ENCODE data around the gene PI4K2B. TPM values are rescaled to one million over a fixed set of nuclear protein-coding genes. Genes with fewer than 3 reads are reported as not detected.

The PI4K2B gene
- total and polyA plus RNA-seq, 2 of the 8 experiments (the other 6 are each of a cell fraction or from before 2014, with no cell fraction given): 3.0 to 16.2 TPM

DNA sequence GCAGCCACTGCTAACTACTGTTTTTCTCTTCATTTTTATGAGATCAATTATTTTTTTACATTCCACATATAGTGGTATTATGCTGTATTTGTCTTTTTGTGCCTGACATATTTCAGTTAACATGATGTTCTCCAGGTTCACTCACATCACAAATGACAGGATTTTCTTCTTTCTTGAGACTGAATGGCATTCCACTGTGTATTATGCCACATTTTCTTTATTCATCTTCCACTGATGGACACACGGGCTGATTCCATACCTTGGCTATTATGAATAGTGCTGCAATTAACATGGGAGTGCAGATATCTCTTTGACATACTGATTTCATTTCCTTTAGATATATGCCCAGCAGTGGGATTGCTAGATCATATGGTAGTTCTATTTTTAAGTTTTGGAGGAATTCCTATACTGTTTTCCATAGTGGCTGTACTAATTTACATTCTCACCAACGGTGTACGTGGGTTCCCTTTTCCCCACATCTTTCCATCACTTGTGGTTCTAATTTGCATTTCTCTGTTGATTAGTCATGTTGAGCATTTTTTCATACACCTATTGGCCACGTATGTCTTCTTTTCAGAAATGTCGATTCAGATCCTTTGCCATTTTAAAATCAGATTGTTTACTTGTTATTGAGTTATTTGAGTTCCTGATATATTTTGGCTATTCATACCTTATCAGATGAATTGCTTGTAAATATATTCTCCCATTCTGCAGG is 63.9 kb downstream of the PI4K2B start:
- no peak overlapping the region for H3K4me3 ChIP-seq (ENCODE audit: extremely low read depth in 1 of 4, insufficient read depth in 2 of 4, low read depth in 3 of 4, low read length in 4 of 4)
- no peak overlapping the region for H2BK12ac ChIP-seq (ENCODE audit: low read depth, low read length)
- 83% methylated on average over 5 of the region's 5 CpGs; no CpG with 5 or more reads in 1 of the 2 experiments for WGBS, 2 experiments (ENCODE audit: extremely low coverage in 1 of 2, insufficient coverage in 1 of 2, insufficient read length in 1 of 2, insufficient replicate concordance in 2 of 2, low coverage in 1 of 2, low lambda C conversion rate in 2 of 2, missing lambda C conversion rate in 1 of 2)
- no peak overlapping the region for H3K4ac ChIP-seq (replicated peaks; ENCODE audit: insufficient read length, low read depth, low read length)
- no peaks in the 10 kb centered on the region for H3K79me1 ChIP-seq (ENCODE audit: low read depth, low read length)
- H2BK15ac ChIP-seq (ENCODE audit: low read length): no peak overlapping the region
- no peak overlapping the region for H3K27ac ChIP-seq (ENCODE audit: low read depth, low read length)
- H3K79me2 ChIP-seq (ENCODE audit: control insufficient read depth in 1 of 2, insufficient read depth in 2 of 2, low read length in 2 of 2): no peaks in the 10 kb centered on the region
- no peaks in the 10 kb centered on the region for H3K27me3 ChIP-seq (replicated peaks in 1 of 4; ENCODE audit: control insufficient read depth in 3 of 4, extremely low read depth in 1 of 4, insufficient read depth in 3 of 4, low read length in 3 of 4)
- no peak overlapping the region for H3K56ac ChIP-seq (replicated peaks; ENCODE audit: insufficient read length, low read depth, low read length)
- no peak overlapping the region for H4K5ac ChIP-seq (ENCODE audit: insufficient read length, low read depth, low read length)
- no peak overlapping the region for H2AK5ac ChIP-seq (ENCODE audit: low read depth, low read length)
- H3K4me1 ChIP-seq (replicated peaks in 1 of 4; ENCODE audit: control insufficient read depth in 3 of 4, insufficient read depth in 4 of 4, low read length in 3 of 4): no peaks in the 10 kb centered on the region
- ChIA-PET CTCF (ENCODE audit: partially characterized antibody) (interaction anchor here (2.3 kb wide), 1 partner anchor 13 kb away, joined by 5 read pairs; no protein-coding TSS in a partner anchor), POLR2A (ENCODE audit: partially characterized antibody) (interaction anchor here (0.8 kb wide), 1 partner anchor 15 kb away, joined by 3 read pairs; the partner anchor contains the start of gene ZCCHC4)
- no peak overlapping the region for H2BK5ac ChIP-seq (ENCODE audit: low read depth, low read length)
- no peak overlapping the region for H4K91ac ChIP-seq (replicated peaks; ENCODE audit: insufficient read length, low read length)
- H3K18ac ChIP-seq (ENCODE audit: extremely low read depth, low read length): no peak overlapping the region
- no peaks in the 10 kb centered on the region for H3K9me3 ChIP-seq (ENCODE audit: insufficient read depth in 2 of 2, low read depth in 1 of 2, low read length in 1 of 2)
- H3K4me2 ChIP-seq (ENCODE audit: insufficient read depth in 1 of 2, low read depth in 2 of 2, low read length in 2 of 2): no peak overlapping the region
- no peak for DNase-seq (ENCODE audit: low read depth in 1 of 2, low spot score in 2 of 2)
- no peak overlapping the region for H2AFZ ChIP-seq (ENCODE audit: low read length)
- no peaks in the 10 kb centered on the region for H4K20me1 ChIP-seq (replicated peaks in 1 of 2; ENCODE audit: control insufficient read depth in 1 of 2, insufficient read depth in 2 of 2, low read length in 2 of 2)
- H3K23ac ChIP-seq (ENCODE audit: insufficient read length): no peak overlapping the region
- no peaks in the 10 kb centered on the region for H3K23me2 ChIP-seq (ENCODE audit: low read depth, low read length)
- no peak overlapping the region for H3K9ac ChIP-seq (replicated peaks in 1 of 4; ENCODE audit: extremely low read depth in 1 of 4, low read depth in 3 of 4, low read length in 3 of 4)
- no peak overlapping the region for H2BK120ac ChIP-seq (replicated peaks; ENCODE audit: low read depth, low read length)
- H3K14ac ChIP-seq (ENCODE audit: insufficient read length): no peak overlapping the region
- no peaks in the 10 kb centered on the region for H3K36me3 ChIP-seq (ENCODE audit: control insufficient read depth in 2 of 4, insufficient read depth in 4 of 4, low read length in 3 of 4)
- TF ChIP-seq KDM1A (IDR thresholded peaks at IDR 0.05; ENCODE audit: borderline replicate concordance, low read length): no peak
- no peak for TF ChIP-seq RFX5 (IDR thresholded peaks at IDR 0.05; ENCODE audit: borderline replicate concordance, low read depth, low read length)
- no peak for TF ChIP-seq RXRA (IDR thresholded peaks at IDR 0.05; ENCODE audit: insufficient read depth, low read depth, low read length)
- TF ChIP-seq TAF7 (optimal IDR thresholded peaks at IDR 0.05; ENCODE audit: borderline replicate concordance, low read depth, low read length): no peak
- no peak for TF ChIP-seq POLR2AphosphoS5 (IDR thresholded peaks at IDR 0.05; ENCODE audit: low read depth, low read length)
- TF ChIP-seq GTF2F1 (IDR thresholded peaks at IDR 0.05; ENCODE audit: borderline replicate concordance, low read depth, low read length): no peak
- no peak for TF ChIP-seq FOSL1 (IDR thresholded peaks at IDR 0.05; ENCODE audit: insufficient read depth, low read depth, low read length)
- no peak for TF ChIP-seq RBBP5 (IDR thresholded peaks at IDR 0.05; ENCODE audit: borderline replicate concordance, low read depth, low read length)
- no peak for TF ChIP-seq SIRT6 (IDR thresholded peaks at IDR 0.05; ENCODE audit: low read length)
- TF ChIP-seq NRF1 (IDR thresholded peaks at IDR 0.05; ENCODE audit: low read depth, low read length): no peak
- no peak for TF ChIP-seq SAP30 (IDR thresholded peaks at IDR 0.05; ENCODE audit: insufficient read depth, insufficient replicate concordance, low read length)
- TF ChIP-seq EZH2 (IDR thresholded peaks at IDR 0.05; ENCODE audit: low read depth, low read length, severe bottlenecking): no peak
- TF ChIP-seq CHD2 (IDR thresholded peaks at IDR 0.05; ENCODE audit: low read length): no peak
- no peak overlapping the region for H2BK20ac ChIP-seq (ENCODE audit: low read length)
- no peak overlapping the region for H4K8ac ChIP-seq (ENCODE audit: extremely low read depth, insufficient read depth, low read length)
- FAIRE-seq: no peak

All from H1 (cell line).